Measurements from ENCODE around the gene MTCH2. TPM values are rescaled to one million over a fixed set of nuclear protein-coding genes. Genes with fewer than 3 reads are reported as not detected.
A peak's percentile ranks its signal among the peaks of the same experiment; 100 is the strongest.

MTCH2 gene
- total RNA-seq, 1 experiment from 2014 or later: 176 TPM

DNA sequence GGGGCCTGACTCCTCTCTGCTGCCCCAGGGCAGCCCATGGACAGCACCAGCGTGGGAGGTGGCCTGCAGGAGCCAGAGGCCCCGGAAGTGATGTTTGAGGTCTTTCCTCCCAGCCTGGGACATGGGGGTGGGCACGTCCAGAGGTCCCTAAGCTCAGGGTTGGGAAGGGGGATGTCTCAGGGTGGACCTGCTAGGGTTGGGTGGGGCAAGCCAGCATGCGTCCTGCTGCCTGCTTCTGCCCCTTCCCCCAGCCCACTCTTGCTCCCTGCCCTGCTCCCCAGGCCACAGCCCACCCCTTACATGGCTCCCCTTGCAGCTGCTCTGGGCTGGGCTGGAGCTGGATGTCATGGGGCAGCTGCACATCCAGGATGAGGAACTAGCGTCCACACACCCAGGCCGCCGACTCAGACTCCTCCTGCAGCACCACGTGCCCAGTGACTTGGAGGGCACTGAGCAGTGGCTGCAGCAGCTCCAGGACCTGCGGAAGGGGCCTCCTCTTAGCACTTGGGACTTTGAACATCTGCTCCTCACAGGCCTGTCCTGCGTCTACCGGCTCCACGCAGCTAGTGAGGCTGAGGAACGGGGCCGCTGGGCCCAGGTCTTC is 54.5 kb downstream of the MTCH2 start:
- Histone ChIP-seq H3K27ac (ENCODE audit: insufficient read length, low read depth, low read length) (no peak overlapping the region), H2AFZ (ENCODE audit: low read length) (no peak overlapping the region), H3K79me1 (ENCODE audit: insufficient read depth, low read depth, low read length, poor library complexity, severe bottlenecking) (no peaks in the 10 kb centered on the region), H4K8ac (replicated peaks; ENCODE audit: insufficient read length, low read depth, low read length) (no peak overlapping the region), H3T11ph (ENCODE audit: low read length) (no peak overlapping the region), H2BK12ac (ENCODE audit: insufficient read length, low read depth, low read length) (no peak overlapping the region), H4K20me1 (ENCODE audit: control insufficient read depth, insufficient read depth, insufficient read length) (no peaks in the 10 kb centered on the region), H4K91ac (ENCODE audit: insufficient read length, low read depth, low read length) (no peak overlapping the region), H3K18ac (ENCODE audit: insufficient read length, low read depth, low read length) (no peak overlapping the region), H3K9me3 (ENCODE audit: control insufficient read depth, low read depth, low read length) (no peaks in the 10 kb centered on the region), H3K27me3 (ENCODE audit: insufficient read depth, low read length) (peaks cover under 1% of the 10 kb centered on the region; the same call in 1 of the 2 replicates), H3K23me2 (ENCODE audit: insufficient read length, low read depth, low read length, poor library complexity, severe bottlenecking) (no peaks in the 10 kb centered on the region), H3K4me1 (ENCODE audit: insufficient read depth, low read length) (no peaks in the 10 kb centered on the region), H3K23ac (ENCODE audit: insufficient read length, low read depth, low read length) (no peak overlapping the region), H2AK5ac (ENCODE audit: insufficient read length, low read length) (no peak overlapping the region), H3K4ac (ENCODE audit: low read depth, low read length) (no peak overlapping the region), H3K56ac (ENCODE audit: insufficient read length, low read depth, low read length) (no peak overlapping the region), H3K4me2 (ENCODE audit: insufficient read depth, insufficient read length, low read length) (no peak overlapping the region), H4K5ac (ENCODE audit: insufficient read length, low read depth, low read length) (no peak overlapping the region), H3K14ac (ENCODE audit: insufficient read depth, low read length) (no peak overlapping the region), H2BK15ac (ENCODE audit: low read depth, low read length) (no peak overlapping the region), H3K9ac (ENCODE audit: extremely low read depth, insufficient read length, low read length) (no peak overlapping the region), H3K79me2 (ENCODE audit: insufficient read depth, low read length) (no peaks in the 10 kb centered on the region), H2BK120ac (ENCODE audit: low read depth, low read length, poor library complexity, severe bottlenecking) (no peak overlapping the region), H2BK20ac (ENCODE audit: low read depth, low read length, poor library complexity, severe bottlenecking) (no peak overlapping the region), H2BK5ac (ENCODE audit: insufficient read length, low read length) (no peak overlapping the region)
- Mint-ChIP-seq H3K4me3 (no peak overlapping the region), H3K36me3 (ENCODE audit: insufficient read depth in 1 of 3, low read depth in 3 of 3) (peaks cover 13 to 25% (median 18%) of the 10 kb centered on the region in 3 experiments; a peak in 6 of 7 replicates), H3K9me3 (no peaks in the 10 kb centered on the region; a peak in 1 of 5 replicates), H3K27ac (peak overlapping the region in 1 of 3 experiments; percentile 19; a peak in 2 of 7 replicates), H3K4me1 (peaks cover 2 to 11% of the 10 kb centered on the region in 2 experiments; a peak in 3 of 4 replicates), H3K27me3 (ENCODE audit: low read depth) (peaks cover 11% of the 10 kb centered on the region)
- TF ChIP-seq, protein P1, sequence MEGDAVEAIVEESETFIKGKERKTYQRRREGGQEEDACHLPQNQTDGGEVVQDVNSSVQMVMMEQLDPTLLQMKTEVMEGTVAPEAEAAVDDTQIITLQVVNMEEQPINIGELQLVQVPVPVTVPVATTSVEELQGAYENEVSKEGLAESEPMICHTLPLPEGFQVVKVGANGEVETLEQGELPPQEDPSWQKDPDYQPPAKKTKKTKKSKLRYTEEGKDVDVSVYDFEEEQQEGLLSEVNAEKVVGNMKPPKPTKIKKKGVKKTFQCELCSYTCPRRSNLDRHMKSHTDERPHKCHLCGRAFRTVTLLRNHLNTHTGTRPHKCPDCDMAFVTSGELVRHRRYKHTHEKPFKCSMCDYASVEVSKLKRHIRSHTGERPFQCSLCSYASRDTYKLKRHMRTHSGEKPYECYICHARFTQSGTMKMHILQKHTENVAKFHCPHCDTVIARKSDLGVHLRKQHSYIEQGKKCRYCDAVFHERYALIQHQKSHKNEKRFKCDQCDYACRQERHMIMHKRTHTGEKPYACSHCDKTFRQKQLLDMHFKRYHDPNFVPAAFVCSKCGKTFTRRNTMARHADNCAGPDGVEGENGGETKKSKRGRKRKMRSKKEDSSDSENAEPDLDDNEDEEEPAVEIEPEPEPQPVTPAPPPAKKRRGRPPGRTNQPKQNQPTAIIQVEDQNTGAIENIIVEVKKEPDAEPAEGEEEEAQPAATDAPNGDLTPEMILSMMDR (conservative IDR thresholded peaks at IDR 0.05): no peak
- no peak for DNase-seq
- no CpG with 5 or more reads among the region's 14 CpGs for WGBS (ENCODE audit: extremely low coverage, insufficient read length, low lambda C conversion rate)
